Measurements from ENCODE around the gene SART1.

- TF ChIP-seq TAF1 (IDR thresholded peaks at IDR 0.05; ENCODE audit: low read depth, low read length) (no peak), POLR2A (IDR thresholded peaks at IDR 0.05; ENCODE audit: low read depth, low read length) (no peak)
These were observed 45.1 kb upstream of the SART1 start for GRCh38 chr11:65916391-65916790.

Data from GM12891 (cell line).